ENCODE measurements around the gene PSKH1. TPM values are rescaled to one million over a fixed set of nuclear protein-coding genes. Genes with fewer than 3 reads are reported as not detected.

Gene PSKH1
- total and polyA plus RNA-seq, 4 donors, result 15.2 to 30.4 (median 22.9) TPM

DNA sequence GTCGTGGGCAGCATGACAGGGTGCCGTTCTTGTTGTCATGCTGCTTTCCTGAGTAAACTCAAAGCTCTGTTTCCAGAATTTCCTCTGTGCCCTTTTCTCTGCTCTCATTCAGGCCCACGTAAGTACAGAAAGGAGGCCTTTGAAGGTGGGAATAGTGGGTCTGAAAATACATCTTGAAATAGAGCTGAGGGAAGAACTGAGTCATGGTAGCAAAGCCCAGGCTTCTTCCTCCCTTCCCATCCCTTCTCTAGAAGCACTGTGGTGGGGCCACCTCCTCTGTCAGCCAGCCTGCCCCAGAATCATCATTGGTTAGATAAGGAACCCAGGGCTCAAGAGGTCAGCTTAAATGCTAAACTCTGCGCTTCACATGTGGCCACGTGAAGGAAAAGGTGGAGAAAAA, 29.2 kb downstream of the PSKH1 start:
- intact Hi-C loops (cut with DNase I), result no loop called here

DNA sequence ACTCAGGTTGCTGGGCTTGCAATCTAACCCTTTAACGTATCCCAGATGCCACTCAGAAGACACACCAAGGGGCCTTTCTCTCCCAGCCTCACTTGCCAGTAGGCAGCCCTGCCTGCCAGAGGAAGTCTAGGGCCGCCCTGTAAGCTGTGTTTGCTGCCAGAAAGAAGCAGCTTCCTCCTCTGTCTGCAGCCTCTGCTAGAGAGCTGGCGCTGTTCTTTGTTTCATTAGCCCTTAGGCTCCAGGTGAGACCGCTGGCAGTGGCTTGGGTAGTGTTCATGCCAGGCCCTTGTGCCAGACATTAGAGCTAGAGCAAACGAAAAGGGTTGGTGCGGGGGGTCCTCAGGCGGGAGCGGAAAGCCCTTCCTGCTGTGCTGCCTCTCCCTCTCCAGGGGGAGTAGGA, 29.7 kb downstream of the PSKH1 start:
- 85 to 86% methylated on average over 8 of the region's 8 CpGs for WGBS, 2 donors
- no peaks in the 10 kb centered on the region for H3K27me3 ChIP-seq (ENCODE audit: control insufficient read depth in 1 of 2, insufficient read depth in 2 of 2, low read length in 1 of 2)
- no peak overlapping the region for H3K27ac ChIP-seq (ENCODE audit: low read depth in 1 of 2, low read length in 2 of 2)
- DNase-seq (no peak), ATAC-seq (ENCODE audit: low FRiP score) (no peak)
- no peak overlapping the region for H3K4me3 ChIP-seq (ENCODE audit: low read length in 2 of 2)
- intact Hi-C loops (cut with DNase I), result no loop called here
- peaks cover 0 to 2% of the 10 kb centered on the region in 2 donors for H3K36me3 ChIP-seq (ENCODE audit: control insufficient read depth in 1 of 2, insufficient read depth in 2 of 2, low read length in 1 of 2)
- H3K9me3 ChIP-seq (ENCODE audit: control insufficient read depth, low read length), result no peaks in the 10 kb centered on the region
- H3K4me1 ChIP-seq (ENCODE audit: control insufficient read depth in 1 of 2, insufficient read depth in 2 of 2, low read length in 2 of 2), result no peaks in the 10 kb centered on the region

More for the DNA sequence above, 29.2 kb downstream of the PSKH1 start:
- Histone ChIP-seq H3K36me3 (ENCODE audit: control insufficient read depth in 1 of 2, insufficient read depth in 2 of 2, low read length in 1 of 2) (no peaks in the 10 kb centered on the region), H3K4me1 (ENCODE audit: control insufficient read depth in 1 of 2, insufficient read depth in 2 of 2, low read length in 2 of 2) (no peaks in the 10 kb centered on the region), H3K9me3 (ENCODE audit: control insufficient read depth, low read length) (no peaks in the 10 kb centered on the region), H3K27me3 (ENCODE audit: control insufficient read depth in 1 of 2, insufficient read depth in 2 of 2, low read length in 1 of 2) (no peaks in the 10 kb centered on the region), H3K4me3 (ENCODE audit: low read length in 2 of 2) (no peak overlapping the region), H3K27ac (ENCODE audit: low read depth in 1 of 2, low read length in 2 of 2) (no peak overlapping the region)
- ATAC-seq (ENCODE audit: low FRiP score) (no peak), DNase-seq (no peak)
- 83 to 88% methylated on average over 5 of the region's 5 CpGs for WGBS, 2 donors

GRCh38 chr16:67923414-67924116, 30.5 kb downstream of the PSKH1 start:
- WGBS, 2 donors, result 71 to 75% methylated on average over 10 of the region's 10 CpGs
- H3K9me3 ChIP-seq (ENCODE audit: control insufficient read depth, low read length), result no peaks in the 10 kb centered on the region
- H3K27ac ChIP-seq (ENCODE audit: low read depth in 1 of 2, low read length in 2 of 2), result no peak overlapping the region
- H3K27me3 ChIP-seq (ENCODE audit: control insufficient read depth in 1 of 2, insufficient read depth in 2 of 2, low read length in 1 of 2), result no peaks in the 10 kb centered on the region
- DNase-seq (no peak), ATAC-seq (ENCODE audit: low FRiP score) (no peak)
- no peak overlapping the region for H3K4me3 ChIP-seq (ENCODE audit: low read length in 2 of 2)
- H3K36me3 ChIP-seq (ENCODE audit: control insufficient read depth in 1 of 2, insufficient read depth in 2 of 2, low read length in 1 of 2), result peaks cover 0 to 2% of the 10 kb centered on the region in 2 donors
- intact Hi-C loops (cut with DNase I), result no loop called here
- no peaks in the 10 kb centered on the region for H3K4me1 ChIP-seq (ENCODE audit: control insufficient read depth in 1 of 2, insufficient read depth in 2 of 2, low read length in 2 of 2)

DNA sequence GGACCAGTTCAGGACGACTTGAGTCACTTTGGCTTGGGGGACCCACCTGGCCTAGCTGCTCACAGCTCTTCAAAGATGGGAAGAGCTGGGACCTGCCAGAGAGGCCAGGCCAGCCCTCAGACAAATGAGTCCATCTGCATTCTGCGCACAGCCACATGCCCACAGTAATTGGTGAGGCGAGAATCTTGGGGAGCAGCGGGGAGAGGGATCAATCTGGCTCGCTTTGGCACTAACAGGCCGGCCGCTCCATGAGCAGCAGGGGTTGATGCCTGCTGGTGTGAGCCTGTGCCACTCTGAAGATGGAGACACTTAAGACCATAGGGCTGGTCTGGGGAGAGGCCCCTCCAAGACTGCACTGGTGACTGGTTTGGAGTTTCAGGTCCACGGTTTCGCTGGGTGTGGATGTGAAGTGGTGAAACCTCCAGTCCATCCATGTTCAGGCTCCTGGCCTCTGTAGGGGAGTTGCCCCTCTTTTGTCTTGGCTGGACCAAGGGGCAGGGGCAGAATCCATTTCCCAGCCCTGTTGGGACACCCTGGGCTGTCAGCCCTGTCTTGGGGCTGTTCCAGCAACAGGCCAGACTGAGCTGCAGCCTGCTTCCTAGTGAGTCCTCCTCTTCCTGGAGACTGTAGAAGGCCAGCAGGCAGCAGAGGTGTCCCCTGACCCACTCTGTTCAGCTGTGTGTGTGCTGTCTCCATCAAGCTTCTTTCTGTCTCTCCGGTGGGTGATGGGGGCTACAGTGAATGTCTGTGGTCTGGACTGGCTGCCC, 31.3 kb downstream of the PSKH1 start:
- no peaks in the 10 kb centered on the region for H3K27me3 ChIP-seq (ENCODE audit: control insufficient read depth in 1 of 2, insufficient read depth in 2 of 2, low read length in 1 of 2)
- no peak overlapping the region for H3K4me3 ChIP-seq (ENCODE audit: low read length in 2 of 2)
- no peak overlapping the region for H3K27ac ChIP-seq (ENCODE audit: low read depth in 1 of 2, low read length in 2 of 2)
- WGBS, 2 donors, result 86 to 93% methylated on average over 10 of the region's 10 CpGs
- intact Hi-C loops (cut with DNase I), result no loop called here
- H3K9me3 ChIP-seq (ENCODE audit: control insufficient read depth, low read length), result no peaks in the 10 kb centered on the region
- no peak for DNase-seq
- H3K4me1 ChIP-seq (ENCODE audit: control insufficient read depth in 1 of 2, insufficient read depth in 2 of 2, low read length in 2 of 2), result no peaks in the 10 kb centered on the region
- peaks cover 0 to 2% of the 10 kb centered on the region in 2 donors for H3K36me3 ChIP-seq (ENCODE audit: control insufficient read depth in 1 of 2, insufficient read depth in 2 of 2, low read length in 1 of 2)
- no peak for ATAC-seq (ENCODE audit: low FRiP score)

DNA sequence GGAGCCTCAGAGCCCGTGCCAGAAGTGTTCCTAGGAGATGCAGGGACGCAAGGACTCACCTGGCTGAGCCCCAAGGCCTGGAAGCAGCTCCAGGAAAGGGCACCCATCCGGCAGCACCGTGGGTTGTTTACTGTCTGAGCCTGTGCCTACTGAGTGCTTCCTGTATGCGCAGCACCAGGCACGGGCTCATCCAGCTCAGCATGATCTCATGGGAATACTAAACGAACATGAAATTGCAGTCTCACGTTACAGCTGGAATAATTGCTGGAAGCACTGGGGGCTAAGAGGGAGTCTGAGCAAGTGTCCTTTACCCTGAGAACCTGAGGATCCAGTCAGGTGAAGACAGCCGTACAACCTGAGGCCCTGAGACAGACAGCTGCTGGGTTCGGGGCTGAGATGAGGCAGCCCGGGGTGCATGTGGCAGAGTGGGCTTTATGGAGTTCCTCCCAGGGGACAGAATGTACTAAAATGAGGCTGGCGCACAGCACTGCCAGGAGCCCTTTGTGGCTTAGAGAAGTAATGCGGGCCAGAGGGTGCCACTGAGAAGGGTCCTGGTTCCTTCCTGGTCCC, 33.2 kb downstream of the PSKH1 start:
- intact Hi-C loops (cut with DNase I), result no loop called here
- Histone ChIP-seq H3K27me3 (ENCODE audit: control insufficient read depth in 1 of 2, insufficient read depth in 2 of 2, low read length in 1 of 2) (no peaks in the 10 kb centered on the region), H3K36me3 (ENCODE audit: control insufficient read depth in 1 of 2, insufficient read depth in 2 of 2, low read length in 1 of 2) (peaks cover 0 to 2% of the 10 kb centered on the region in 2 donors), H3K4me3 (ENCODE audit: low read length in 2 of 2) (no peak overlapping the region), H3K9me3 (ENCODE audit: control insufficient read depth, low read length) (no peaks in the 10 kb centered on the region), H3K4me1 (ENCODE audit: control insufficient read depth in 1 of 2, insufficient read depth in 2 of 2, low read length in 2 of 2) (no peaks in the 10 kb centered on the region), H3K27ac (ENCODE audit: low read depth in 1 of 2, low read length in 2 of 2) (peak overlapping the region in 1 of 2 donors; percentile 41)
- DNase-seq (peak in 1 of 2 donors; percentile 72), ATAC-seq (ENCODE audit: low FRiP score) (no peak)
- 9 to 10% methylated on average over 13 of the region's 13 CpGs for WGBS, 2 donors

DNA sequence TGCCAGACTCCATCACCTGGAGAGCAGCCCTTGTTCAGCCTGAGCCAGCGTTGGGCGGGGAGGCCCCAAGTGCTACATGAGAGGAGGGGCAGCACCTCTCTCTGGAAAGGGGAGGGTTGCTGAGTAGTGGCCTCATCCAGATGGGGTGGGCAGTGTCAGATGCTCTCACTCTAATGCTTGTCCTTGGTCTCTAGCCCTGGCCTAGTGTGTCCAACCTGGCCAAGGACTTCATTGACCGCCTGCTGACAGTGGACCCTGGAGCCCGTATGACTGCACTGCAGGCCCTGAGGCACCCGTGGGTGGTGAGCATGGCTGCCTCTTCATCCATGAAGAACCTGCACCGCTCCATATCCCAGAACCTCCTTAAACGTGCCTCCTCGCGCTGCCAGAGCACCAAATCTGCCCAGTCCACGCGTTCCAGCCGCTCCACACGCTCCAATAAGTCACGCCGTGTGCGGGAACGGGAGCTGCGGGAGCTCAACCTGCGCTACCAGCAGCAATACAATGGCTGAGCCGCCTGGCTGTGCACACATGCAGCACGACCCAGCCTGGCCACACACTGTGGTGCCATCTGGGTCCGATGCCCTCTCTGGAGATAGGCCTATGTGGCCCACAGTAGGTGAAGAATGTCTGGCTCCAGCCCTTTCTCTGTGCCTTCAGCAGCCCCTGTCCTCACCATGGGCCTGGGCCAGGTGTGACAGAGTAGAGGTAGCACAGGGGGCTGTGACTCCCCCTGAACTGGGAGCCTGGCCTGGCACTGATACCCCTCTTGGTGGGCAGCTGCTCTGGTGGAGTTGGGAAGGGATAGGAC, 34.3 kb downstream of the PSKH1 start:
- H3K4me1 ChIP-seq (ENCODE audit: control insufficient read depth in 1 of 2, insufficient read depth in 2 of 2, low read length in 2 of 2), result no peaks in the 10 kb centered on the region
- H3K27ac ChIP-seq (ENCODE audit: low read depth in 1 of 2, low read length in 2 of 2), result no peak overlapping the region
- intact Hi-C loops (cut with DNase I), result loop anchor here in 1 of 2 donors (1.0 kb wide), 1 partner anchor 43 kb away; the partner anchor contains the start of gene NRN1L

GRCh38 chr16:67928147-67928546, 35.1 kb downstream of the PSKH1 start:
- no peak overlapping the region for H3K27ac ChIP-seq (ENCODE audit: low read depth in 1 of 2, low read length in 2 of 2)
- H3K4me3 ChIP-seq (ENCODE audit: low read length in 2 of 2), result no peak overlapping the region
- H3K4me1 ChIP-seq (ENCODE audit: control insufficient read depth in 1 of 2, insufficient read depth in 2 of 2, low read length in 2 of 2), result no peaks in the 10 kb centered on the region
- no peaks in the 10 kb centered on the region for H3K9me3 ChIP-seq (ENCODE audit: control insufficient read depth, low read length)
- H3K27me3 ChIP-seq (ENCODE audit: control insufficient read depth in 1 of 2, insufficient read depth in 2 of 2, low read length in 1 of 2), result no peaks in the 10 kb centered on the region
- intact Hi-C loops (cut with DNase I), result loop anchor here (1.0 to 2.0 kb wide), 3 partner anchors 44 to 113 kb away; partner anchors contain the start of gene NRN1L (in 1 of the 2)
- peak in 1 of 2 donors; percentile 26 for DNase-seq
- 78 to 88% methylated on average over 7 of the region's 7 CpGs for WGBS, 2 donors
- ATAC-seq (ENCODE audit: low FRiP score), result no peak
- peaks cover 0 to 2% of the 10 kb centered on the region in 2 donors for H3K36me3 ChIP-seq (ENCODE audit: control insufficient read depth in 1 of 2, insufficient read depth in 2 of 2, low read length in 1 of 2)

More for the DNA sequence above, 34.3 kb downstream of the PSKH1 start:
- H3K27me3 ChIP-seq (ENCODE audit: control insufficient read depth in 1 of 2, insufficient read depth in 2 of 2, low read length in 1 of 2), result no peaks in the 10 kb centered on the region
- H3K9me3 ChIP-seq (ENCODE audit: control insufficient read depth, low read length), result no peaks in the 10 kb centered on the region
- H3K4me3 ChIP-seq (ENCODE audit: low read length in 2 of 2), result no peak overlapping the region
- DNase-seq (peak in 1 of 2 donors; percentile 70), ATAC-seq (ENCODE audit: low FRiP score) (no peak)
- WGBS, 2 donors, result 90 to 92% methylated on average over 22 of the region's 22 CpGs
- H3K36me3 ChIP-seq (ENCODE audit: control insufficient read depth in 1 of 2, insufficient read depth in 2 of 2, low read length in 1 of 2), result peaks cover 0 to 2% of the 10 kb centered on the region in 2 donors
